NOMO-1 (cell line): Measurements from ENCODE around the gene HOXD8.

Experiments
- DNase-seq, 2 experiments: peaks; one replicate each; lab custom pipeline; 2025; ENCODE audit not compliant: unreplicated experiment in 2 of 2; lab: John Stamatoyannopoulos, UW

The HOXD8 gene

GRCh38 chr2:176142281-176142680 lies 12.8 kb downstream of the HOXD8 start:
- DNase-seq, result no peak

- no peak for DNase-seq
Measured at GRCh38 chr2:176145085-176145969, 15.8 kb downstream of the HOXD8 start.

DNA sequence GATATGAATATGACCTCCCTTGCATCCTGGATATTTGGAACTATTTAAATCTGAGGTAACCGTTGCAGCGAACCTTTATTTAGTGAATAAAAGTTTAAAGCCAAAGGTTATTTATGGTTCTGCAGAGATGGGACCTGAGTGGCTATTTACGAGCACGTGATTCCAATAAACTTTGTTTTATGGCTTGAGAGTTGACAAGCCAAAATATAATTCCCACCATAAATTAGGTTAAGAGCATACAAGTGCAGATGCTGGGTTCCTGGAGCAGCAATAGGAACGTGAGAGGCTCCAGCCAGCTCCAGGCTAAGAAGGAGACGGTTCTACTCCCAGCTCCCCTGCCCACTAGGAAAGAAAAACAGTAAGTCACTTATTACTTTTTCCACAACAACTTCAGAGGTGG lies 16.6 kb downstream of the HOXD8 start:
- no peak for DNase-seq

DNA sequence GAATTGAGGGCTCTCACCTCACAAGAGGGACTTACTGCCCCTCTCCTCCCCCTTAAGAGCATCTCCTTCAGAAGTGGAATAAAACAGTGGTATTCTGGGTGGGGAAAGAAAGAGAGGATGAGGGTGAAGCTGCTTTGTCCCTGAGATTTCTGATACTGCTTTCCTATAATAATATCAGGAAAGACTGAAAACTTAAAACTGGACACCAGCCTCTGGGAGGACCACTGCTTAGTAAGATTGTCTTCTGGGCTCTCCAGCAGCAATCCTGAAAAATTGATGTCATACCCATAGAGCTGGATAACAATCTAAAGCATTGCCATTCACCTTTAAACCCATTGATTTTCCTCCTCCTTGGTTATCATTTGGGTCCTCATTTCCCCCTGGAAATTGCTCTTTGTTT lies 17.1 kb downstream of the HOXD8 start:
- no peak for DNase-seq

DNA sequence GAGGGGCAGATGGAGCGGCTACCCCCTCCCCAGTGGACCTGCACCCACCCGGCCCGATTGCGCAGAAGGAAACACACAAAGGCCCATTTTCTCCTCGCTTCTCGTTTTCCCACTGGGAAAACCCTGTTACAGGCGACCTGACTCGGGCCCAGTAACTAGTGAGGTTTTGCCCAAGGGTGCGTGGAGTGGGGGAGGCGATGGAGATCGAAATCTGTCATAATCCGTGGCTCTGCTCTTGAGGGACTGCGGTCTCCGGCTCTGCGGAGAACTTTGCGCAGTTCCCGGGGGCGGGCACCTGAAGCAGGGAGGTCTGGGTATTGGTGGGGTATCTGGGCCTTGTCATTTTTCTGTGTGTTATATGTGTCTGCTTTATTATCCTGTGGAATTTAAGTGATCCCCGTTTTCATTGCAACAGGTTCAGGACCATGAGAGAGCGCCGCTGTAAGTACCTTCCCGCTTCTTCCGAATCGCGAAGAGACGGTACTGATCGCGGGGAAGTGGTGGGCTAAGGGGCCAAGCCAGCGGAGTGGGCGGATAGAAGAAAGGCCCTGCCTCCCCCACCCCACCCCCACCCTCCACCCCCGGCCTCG lies 17.8 kb downstream of the HOXD8 start:
- DNase-seq, result no peak

DNA sequence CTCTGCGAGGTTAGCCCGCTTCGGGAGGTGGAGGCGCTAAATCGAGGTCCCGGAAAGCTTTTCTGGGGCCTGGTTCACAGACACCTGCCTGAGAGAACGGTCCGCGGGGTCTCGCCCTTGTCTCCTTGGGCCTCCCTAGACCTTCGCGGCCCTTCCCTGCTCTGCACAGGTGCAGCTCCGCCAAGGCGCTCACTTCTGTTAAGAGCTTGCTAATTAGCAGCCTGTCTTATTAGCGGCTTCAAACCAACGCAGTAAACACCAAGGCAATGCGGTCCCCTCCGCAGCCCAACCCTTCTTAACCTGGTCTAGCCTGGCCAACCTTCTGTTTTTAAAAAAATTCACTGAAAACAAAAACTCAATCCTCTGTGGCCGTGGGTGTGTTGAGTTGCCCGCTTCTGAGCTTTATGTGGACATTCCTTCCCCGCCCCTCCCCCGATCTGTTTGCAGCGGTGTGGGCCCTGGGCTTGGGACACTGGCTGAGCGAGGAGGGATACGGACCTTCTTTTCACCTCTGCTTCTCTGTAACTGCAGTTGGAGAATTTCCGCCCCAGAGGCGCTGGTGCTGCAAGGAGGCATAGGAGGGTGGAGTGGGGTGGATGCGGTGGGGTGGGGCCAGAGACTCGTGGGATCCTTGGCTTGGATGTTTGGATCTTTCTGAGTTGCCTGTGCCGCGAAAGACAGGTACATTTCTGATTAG lies 18.4 kb downstream of the HOXD8 start:
- no peak for DNase-seq

DNA sequence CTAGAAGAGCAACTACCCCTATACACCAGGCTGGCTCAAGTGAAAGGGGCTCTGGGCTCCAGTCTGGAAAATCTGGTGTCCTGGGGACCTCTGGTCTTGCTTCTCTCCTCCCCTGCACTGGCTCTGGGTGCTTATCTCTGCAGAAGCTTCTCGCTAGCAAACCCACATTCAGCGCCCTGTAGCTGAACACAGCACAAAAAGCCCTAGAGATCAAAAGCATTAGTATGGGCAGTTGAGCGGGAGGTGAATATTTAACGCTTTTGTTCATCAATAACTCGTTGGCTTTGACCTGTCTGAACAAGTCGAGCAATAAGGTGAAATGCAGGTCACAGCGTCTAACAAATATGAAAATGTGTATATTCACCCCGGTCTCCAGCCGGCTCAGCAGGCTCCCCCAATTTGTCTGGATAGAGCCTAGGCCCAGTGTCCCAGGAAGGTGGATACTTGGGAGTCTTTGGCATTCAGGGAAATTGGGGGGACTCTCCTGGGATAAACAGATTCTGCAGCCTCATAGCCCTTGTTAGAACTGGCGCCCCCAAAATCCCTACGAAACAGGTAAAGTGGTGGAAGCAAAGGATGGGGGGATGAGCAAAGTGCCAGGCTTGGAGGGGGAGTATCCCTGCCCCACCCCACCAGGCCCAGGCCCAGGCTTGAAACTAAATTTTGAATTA lies 19.4 kb downstream of the HOXD8 start:
- DNase-seq, result no peak

DNA sequence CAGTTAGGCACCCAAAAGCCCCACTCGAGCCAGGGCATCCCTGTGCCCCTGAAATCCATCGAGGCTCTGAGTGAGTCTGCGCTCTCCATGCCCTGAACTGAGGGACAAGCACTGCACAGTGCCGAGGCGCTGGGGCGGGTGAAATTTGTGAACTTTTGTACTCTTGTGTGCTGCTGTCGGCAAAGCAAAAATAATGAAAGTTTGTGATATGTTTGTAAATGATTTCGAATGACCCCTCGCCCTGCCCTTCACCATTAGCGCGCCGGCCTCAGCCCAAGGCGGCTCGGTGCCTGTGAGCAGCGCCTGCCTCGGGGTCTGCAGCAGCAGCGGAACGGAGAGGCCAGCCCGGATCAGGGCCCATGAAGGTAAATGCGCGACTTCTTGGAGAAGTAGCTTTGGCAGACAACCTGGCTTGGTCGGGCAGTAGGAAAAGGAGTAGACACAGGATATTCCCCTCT lies 20.0 kb downstream of the HOXD8 start:
- no peak for DNase-seq

- DNase-seq, result no peak
Measured at GRCh38 chr2:176149939-176150583, 20.6 kb downstream of the HOXD8 start.

- no peak for DNase-seq
Measured at GRCh38 chr2:176150584-176151441, 21.3 kb downstream of the HOXD8 start.

DNA sequence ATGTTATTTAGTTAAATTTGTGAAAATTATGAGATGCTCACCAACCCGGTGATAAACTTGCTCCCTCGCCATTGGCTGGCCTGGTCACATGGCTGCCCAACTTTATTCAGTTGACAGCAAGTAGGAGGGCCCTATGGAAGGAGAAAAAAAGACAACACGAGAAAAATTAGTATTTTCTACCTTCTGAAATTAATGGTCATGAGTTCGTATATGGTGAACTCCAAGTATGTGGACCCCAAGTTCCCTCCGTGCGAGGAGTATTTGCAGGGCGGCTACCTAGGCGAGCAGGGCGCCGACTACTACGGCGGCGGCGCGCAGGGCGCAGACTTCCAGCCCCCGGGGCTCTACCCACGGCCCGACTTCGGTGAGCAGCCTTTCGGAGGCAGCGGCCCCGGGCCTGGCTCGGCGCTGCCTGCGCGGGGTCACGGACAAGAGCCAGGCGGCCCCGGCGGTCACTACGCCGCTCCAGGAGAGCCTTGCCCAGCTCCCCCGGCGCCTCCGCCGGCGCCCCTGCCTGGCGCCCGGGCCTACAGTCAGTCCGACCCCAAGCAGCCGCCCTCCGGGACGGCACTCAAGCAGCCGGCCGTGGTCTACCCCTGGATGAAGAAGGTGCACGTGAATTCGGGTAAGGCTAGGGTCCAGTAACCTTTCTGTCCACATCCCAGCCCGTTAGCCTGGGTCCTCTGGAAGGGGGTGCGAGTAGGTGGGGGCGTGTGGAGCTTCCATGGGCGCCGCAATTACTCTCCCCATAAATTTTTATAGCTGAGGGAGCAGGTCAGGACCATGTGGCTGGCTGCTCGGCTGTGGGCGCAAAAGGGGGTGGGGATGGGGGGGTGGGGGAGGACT lies 22.2 kb downstream of the HOXD8 start, which contains the start of gene HOXD4:
Gene HOXD4, plus strand, starts transcription at position 109 of the 846 bp plus-strand sequence. Its CDS starts 84 bp downstream, at position 193.
- DNase-seq, result no peak

DNA sequence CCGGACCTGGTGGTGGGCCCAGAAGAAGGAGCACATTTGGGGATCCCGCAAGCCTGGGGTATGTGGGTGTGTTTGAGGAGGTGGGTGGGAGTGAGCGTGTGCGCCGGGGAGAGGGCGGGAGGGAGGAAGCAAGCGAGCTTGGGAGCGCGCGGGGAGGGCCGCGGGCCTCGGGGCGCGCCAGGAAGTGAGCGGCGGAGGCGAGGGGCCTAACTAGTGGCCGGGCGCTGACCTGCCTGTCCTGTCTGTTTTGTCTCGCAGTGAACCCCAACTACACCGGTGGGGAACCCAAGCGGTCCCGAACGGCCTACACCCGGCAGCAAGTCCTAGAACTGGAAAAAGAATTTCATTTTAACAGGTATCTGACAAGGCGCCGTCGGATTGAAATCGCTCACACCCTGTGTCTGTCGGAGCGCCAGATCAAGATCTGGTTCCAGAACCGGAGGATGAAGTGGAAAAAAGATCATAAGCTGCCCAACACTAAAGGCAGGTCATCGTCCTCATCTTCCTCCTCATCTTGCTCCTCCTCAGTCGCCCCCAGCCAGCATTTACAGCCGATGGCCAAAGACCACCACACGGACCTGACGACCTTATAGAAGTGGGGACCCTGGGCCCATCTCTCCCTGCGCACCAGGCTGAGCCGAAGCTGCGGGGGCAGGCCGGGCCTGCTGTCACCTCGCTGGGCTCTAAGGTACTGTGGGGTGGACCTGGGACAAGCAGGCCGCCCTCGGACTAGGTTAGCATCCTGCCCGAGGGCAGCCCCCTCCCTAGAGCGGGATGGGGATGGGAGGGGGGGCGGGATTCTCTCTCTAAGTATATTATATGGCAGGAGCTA lies 23.1 kb downstream of the HOXD8 start:
- DNase-seq, result no peak

- DNase-seq, result no peak
Measured at GRCh38 chr2:176154576-176155252, 25.2 kb downstream of the HOXD8 start.

- no peak for DNase-seq
Measured at GRCh38 chr2:176155356-176156044, 26.0 kb downstream of the HOXD8 start.

GRCh38 chr2:176156301-176156806 lies 26.8 kb downstream of the HOXD8 start:
- DNase-seq, result no peak

DNA sequence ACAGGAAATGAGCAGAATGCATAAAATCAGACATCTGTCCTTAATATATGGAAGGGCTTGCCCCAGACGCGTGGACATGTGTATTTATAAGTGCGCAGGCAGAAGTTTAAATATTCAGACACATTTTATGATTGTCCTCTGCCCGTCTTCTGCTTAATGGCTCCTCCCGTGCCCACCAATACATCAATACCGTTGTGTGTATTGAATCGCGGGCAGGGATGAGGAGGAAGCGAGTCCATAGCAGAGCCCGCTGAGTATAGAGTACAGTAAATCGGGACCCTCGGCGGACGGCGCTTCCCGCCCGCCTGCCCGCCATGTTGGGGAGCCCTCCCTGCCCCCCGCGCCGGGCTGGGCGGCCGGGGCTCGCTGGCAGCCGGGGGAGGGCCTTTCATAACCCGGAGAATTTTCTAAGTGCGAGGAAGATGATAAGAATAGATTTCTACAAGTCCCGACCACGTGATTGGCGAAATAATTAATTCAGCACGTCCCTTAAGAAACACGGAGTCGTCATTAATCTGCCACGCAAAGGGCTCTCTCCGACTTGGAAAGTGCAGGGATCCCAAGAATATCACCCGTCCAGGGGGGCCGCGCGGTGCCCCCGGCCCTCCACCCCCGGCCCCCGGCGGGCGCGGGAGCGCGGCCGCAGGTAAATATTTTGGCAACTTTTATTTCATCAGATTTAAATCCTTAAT lies 27.4 kb downstream of the HOXD8 start, which contains the start of gene HOXD3:
Gene HOXD3, plus strand, starts transcription at position 501 of the 692 bp plus-strand sequence. CDS start 11,808 bp downstream, outside the sequence.
- no peak for DNase-seq
